GM12864 (cell line): ENCODE results near the gene C1orf210.

Experiments used
- DNase-seq: peaks from one replicate; pipeline ENCODE4 v3.0.0-alpha.2; 2011; ENCODE audit warnings: low read depth
- H3K4me3 ChIP-seq: 2 replicates; pipeline ENCODE4 v1.5.1; 2011; ENCODE audit warnings: mild to moderate bottlenecking, low read depth, low read length, control low read depth
- CTCF ChIP-seq: IDR thresholded peaks from 2 replicates; pipeline ENCODE4 v1.5.1; 2011; ENCODE audit warnings: low read depth, mild to moderate bottlenecking, moderate library complexity, low read length, control low read depth, inconsistent platforms; ENCODE audit errors: missing control alignments

C1orf210 gene

GRCh38 chr1:43305926-43306687 lies 20.7 kb upstream of the C1orf210 start:
- no peak overlapping the region for H3K4me3 ChIP-seq
- no peak for DNase-seq
- no peak for TF ChIP-seq CTCF

- DNase-seq, result no peak
- TF ChIP-seq CTCF, result no peak
- H3K4me3 ChIP-seq, result no peak overlapping the region
These were observed 20.1 kb upstream of the C1orf210 start for GRCh38 chr1:43305461-43305860.

- TF ChIP-seq CTCF, result no peak
These were observed 19.5 kb upstream of the C1orf210 start for GRCh38 chr1:43304771-43305300.

GRCh38 chr1:43304314-43304681 lies 18.9 kb upstream of the C1orf210 start:
- TF ChIP-seq CTCF, result no peak
- DNase-seq, result no peak
- no peak overlapping the region for H3K4me3 ChIP-seq

More at GRCh38 chr1:43304771-43305300, 19.5 kb upstream of the C1orf210 start:
- no peak for DNase-seq
- H3K4me3 ChIP-seq, result no peak overlapping the region

- no peak for DNase-seq
- H3K4me3 ChIP-seq, result no peak overlapping the region
- no peak for TF ChIP-seq CTCF
These were observed 18.3 kb upstream of the C1orf210 start for GRCh38 chr1:43303471-43304313.

GRCh38 chr1:43302721-43303470 lies 17.5 kb upstream of the C1orf210 start:
- DNase-seq, result no peak
- TF ChIP-seq CTCF, result no peak
- H3K4me3 ChIP-seq, result no peak overlapping the region
